Stimulated activated CD4-positive, alpha-beta T cell treated with anti-CD3 and anti-CD28 coated beads, Interleukin-2, amount 100 ng/mL, for 24 hours (primary cell): ENCODE data around the gene CLVS2.

Source experiments
- DNase-seq, 2 donors: peaks; one replicate each; pipeline ENCODE4 v3.0.0-alpha.2; 2020

CLVS2 gene, protein sequence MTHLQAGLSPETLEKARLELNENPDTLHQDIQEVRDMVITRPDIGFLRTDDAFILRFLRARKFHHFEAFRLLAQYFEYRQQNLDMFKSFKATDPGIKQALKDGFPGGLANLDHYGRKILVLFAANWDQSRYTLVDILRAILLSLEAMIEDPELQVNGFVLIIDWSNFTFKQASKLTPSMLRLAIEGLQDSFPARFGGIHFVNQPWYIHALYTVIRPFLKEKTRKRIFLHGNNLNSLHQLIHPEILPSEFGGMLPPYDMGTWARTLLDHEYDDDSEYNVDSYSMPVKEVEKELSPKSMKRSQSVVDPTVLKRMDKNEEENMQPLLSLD

DNA sequence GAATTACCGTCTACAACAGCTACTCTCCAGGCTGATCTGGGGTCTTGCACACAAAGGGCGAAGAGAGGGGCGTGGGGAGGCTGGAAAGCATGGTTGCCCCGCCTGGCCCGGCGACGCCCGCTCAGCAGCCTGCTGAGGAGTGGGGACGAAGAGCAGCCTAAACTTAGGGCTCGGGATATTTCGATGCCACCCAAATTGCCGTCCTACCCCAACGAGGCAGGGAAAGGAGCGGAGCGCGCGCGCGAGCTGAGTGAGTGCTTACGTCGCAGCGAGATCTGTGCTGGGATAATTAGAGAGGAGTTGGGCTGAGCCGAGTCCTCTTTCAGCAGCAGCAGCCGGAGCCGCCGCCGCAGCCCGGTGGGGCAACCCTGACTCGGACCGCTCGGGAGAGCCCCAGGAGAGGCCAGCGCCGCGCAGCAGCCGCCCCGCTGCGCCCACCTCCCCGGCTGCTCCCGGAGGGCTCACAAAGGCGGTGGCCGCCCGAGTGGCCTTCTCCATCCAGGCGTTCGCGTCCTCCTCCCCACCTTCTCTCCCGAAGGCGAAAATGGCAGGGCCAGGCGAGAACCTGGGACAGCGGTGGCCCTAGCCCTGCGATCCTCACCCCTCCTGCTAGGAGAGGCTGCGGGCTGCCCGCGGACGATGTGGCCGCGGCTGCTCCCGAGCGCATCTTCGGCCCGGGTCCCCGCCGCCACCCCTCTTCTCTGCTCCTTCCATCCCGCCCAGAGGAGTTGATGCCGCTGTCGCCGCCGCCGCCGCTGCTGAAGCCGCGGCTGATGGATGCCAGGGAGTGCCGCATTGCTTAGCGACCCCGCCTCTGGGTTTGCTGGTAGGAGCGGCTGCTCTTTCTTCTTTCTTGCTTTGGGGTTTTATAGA, at the start of gene CLVS2:
TSS of gene CLVS2 (plus strand) at position 315 of the 873 bp plus-strand sequence. CDS start 1,543 bp downstream, outside the sequence.
- no peak for DNase-seq

DNA sequence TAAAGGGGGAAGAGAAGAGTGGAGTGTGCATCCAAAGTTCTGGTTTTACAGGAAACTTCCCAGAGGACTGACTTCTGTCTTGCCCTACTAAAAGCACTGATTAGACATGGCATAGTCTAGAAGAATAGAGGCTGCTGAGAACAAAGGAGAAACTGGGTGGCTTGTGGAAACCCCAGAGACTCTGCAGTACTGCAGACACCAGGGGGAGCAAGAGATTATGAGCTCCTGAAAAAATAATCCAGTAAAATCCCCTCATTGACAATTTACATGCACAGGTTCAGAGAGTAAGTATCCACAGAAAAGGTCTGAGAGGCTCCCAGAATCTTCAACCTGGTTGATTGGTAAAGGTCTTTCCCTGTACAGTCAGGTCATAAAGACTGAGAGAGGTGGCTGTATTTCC, 48.7 kb upstream of the CLVS2 start:
- no peak for DNase-seq

DNA sequence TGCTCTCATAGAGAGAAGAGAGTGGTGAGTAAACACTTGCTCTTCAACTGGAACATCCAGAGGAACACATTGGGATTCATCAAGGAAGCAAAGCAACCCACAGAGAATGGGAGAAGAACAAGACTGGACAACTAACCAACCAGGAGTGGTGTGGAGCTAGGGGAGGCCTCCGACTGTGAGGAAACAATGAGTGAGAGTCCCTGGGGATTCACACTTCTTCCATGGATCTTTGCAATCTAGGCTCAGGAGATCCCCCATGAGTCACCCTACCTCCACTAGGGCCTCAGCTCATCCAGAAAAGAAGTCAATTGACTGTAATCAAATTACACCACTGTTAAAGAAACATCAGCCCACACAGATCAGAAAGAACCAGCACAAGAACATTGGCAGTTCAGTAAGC, 42.3 kb upstream of the CLVS2 start:
- DNase-seq: no peak

DNA sequence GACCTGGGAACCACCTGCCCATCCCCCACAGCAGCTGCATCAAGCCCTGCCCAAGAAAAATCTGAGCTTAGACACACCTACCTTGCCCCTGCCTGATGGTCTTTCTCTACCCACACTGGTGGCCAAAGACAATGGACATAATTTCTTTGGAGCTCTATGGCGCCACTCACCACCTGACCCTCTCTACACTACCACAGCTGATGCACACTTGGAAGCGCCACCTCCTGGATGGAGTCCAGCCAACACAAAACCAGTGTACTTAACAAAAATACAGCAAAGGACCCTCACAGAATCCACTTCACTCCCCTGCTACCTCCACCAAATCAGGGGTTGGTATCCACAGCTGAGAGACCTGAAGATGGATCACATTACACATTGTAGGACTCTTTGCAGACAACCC, 39.7 kb upstream of the CLVS2 start:
- DNase-seq: no peak

DNA sequence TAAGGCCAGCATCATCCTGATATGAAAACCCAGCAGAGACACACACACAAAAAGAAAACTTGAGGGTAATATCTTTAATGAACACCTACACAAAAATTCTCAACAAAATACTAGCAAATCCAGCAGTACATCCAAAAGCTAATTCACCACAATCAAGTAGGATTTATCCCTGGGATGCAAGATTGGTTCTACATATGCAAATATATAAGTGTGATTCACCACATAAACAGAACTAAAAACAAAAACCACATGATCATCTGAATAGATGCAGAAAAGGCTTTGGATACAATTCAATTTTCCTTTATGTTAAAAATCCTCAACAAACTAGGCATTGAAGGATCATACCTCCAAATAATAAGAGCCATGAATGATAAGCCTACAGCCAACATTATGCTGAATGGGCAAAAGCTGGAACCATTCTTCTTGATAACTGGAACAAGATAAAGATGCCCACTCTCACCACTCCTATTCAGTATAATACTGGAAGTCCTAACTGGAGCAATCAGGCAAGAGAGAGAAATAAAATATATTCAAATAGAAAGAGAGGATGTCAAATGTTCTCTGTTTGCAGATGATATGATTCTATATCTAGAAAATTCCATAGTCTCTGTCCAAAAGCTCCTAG, 33.9 kb upstream of the CLVS2 start:
- no peak for DNase-seq

DNA sequence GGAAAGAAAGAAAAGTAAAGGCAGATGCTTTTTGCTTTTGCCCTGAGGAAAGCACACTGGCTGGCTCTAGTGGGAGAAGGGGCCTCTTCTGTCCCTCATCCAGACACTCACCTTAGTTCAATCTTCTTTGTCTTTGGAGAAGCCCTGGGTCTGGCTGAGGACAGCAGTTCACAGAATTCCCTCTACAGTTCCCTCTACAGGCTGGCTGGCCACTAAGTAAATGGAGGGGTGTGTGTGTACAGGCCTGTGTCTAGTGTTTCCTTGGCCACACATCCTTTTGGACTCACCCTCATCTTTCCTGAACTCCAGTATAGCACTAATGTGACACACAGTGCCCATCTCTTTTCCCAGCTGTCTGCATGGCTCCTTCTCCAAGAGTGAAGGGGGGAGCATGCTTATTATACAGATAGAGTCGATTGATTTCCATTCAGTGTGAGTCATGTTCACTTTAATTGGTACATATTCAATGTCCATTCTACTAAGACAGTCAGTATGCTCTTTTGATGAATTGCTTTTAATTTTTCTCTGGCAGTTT, 26.0 kb upstream of the CLVS2 start:
- DNase-seq: no peak

DNA sequence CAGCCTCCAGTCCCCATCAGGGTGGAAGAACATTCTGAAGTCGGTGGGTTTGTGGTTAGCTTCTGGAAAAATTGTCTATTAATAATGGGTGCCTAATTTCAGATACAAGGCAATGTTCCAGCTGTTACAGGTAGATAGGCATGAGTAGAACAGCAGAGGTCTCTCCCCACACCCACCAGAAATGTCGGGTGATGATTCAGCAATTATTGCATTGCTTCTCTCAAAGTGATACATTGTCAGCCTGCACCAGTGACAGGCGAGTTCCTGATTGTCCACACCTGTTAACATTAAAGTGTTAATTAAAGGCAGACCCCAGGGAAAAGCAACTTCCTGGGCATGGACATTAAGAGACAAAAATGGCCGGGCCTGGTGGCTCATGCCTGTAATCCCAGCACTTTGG, 18.9 kb upstream of the CLVS2 start:
- DNase-seq: no peak

DNA sequence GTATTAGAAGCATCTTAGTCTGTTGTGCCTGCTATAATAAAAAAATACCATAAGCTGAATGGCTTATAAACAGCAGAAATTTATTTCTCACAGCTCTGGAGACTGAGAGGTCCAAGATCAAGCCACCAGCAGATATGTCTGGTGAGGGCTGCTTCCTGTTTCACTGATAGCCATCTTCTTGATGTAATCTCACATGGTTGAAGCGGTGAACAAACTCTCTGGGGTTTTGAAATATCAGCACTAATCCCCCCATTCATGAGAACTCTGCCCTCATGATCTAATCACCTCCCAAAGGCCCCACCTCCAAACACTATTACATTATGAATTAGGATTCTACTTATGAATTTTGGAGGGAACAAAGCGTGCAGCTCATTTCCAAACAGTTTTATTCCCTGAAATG, 11.6 kb upstream of the CLVS2 start:
- DNase-seq: no peak

DNA sequence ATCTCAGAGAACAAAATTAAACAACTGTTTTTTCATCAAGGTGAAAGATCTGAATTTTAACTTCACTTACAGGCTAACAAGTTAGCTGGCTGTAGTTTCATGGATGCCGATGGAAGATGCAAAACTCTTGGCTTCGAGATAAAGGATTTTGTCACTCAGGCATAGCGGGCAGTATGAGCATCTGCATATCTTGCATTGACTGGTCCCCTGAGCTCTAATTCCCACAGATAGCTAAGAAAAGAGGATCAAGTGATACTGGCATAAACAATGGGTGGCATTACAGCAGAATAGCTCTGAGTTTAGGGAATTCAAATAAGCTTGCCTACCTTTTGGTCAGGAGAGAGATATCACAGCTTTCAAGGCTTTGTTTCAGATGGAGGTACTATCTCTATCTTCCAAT, 1.8 kb upstream of the CLVS2 start:
- no peak for DNase-seq

DNA sequence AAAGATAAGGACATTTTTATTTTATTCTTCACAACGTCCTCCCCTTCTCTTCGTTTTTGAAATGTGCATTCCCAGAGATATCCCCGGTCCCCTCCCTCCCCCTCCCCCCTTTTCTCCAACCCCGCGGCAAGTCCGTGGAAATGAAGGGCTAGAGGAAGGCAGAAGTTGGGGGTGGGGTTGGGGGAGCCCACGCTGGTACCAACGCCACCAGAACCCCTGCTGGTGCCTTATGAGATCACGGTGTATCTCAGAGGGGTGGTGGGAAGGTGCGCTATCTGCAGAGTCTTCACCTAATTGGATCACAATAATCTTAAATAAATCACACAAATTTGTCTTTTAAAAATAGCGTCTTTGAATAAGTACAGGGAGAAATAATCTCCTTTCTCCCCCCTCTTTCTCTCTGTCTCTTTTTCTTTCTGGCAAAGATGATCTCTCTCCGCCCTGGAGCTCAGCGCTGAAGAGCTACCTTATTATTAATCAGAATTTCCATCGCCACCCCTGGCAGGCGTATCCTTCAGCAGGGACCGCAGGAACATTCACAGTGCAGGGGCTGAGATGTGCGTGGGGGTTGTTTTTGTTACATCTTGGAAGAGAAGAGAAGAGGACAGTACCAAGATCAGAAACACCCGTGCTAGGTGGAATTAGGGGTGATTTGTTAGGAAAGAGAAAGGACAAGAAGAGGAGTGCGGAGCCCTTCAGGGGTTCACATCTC, 915 bp downstream of the CLVS2 start:
- no peak for DNase-seq

DNA sequence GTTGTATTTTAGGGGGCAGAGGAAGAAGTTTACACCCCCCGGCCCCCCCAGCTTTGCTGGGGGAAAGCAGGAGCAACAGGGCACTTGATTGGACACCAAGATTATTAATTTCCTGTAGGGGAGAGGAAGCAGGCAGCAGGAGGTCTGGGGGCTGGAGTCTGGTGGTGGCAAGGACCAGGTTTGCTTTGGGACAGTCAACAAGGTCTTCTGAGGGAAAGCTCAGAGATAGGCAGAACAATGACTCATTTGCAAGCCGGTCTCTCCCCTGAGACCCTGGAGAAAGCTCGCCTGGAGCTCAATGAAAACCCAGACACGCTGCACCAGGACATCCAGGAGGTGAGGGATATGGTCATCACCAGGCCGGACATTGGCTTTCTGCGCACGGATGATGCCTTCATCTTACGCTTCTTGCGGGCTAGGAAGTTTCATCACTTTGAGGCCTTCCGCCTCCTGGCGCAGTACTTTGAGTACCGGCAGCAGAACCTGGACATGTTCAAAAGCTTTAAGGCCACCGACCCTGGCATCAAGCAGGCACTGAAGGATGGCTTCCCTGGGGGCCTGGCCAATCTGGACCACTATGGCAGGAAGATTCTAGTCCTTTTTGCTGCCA, 1.6 kb downstream of the CLVS2 start:
- DNase-seq: no peak

DNA sequence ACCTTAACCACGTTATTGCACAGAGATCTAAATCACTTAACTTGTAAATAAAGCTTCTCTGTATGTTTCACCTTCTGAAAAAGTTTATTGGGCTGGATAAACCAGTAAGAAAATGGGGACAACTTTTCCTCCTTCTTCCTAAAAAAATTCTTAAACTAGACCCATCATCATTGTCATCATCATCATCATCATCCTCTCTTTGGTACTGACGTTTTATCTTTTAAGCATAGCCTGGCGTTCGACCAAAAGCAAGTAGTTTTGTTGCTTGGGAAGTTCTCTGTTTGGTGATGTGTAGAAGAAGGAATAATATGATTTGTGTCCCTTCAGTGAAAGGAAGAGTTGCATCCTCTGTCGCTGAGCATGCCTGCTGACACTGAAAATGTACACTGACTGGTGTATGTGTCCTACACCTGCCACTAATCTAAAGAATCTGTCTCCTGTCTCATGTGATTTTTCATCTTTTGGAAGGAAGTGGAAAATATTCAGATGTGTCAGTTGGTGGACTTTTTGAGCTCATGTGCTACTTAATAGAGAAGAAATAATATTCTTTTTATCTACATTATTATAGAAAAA, 2.5 kb downstream of the CLVS2 start:
- no peak for DNase-seq

DNA sequence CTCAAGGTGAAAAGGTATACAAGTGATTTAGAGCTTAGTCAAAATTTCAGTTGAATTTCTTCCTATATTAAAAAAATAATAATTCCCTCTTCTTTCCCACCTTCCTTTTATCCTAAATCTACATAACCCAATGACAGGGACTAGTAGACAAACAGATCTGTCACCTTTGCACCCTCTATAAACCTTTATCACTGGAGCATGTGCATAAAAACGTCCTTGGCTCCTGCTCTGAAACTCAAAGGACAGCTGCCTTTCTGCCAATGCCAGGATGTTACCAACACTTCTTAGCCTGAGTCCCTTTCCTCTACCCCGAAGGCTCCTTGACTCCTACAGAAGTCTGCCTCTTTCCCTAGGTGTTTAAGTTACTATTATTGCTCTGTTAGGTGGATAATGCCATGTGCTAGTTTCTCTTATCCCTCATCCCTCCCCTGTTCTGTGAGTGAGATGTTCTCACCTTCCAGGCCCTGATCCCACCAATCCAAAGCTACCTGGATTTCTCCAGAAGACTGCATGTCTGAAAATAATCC, 4.3 kb downstream of the CLVS2 start:
- DNase-seq: no peak

DNA sequence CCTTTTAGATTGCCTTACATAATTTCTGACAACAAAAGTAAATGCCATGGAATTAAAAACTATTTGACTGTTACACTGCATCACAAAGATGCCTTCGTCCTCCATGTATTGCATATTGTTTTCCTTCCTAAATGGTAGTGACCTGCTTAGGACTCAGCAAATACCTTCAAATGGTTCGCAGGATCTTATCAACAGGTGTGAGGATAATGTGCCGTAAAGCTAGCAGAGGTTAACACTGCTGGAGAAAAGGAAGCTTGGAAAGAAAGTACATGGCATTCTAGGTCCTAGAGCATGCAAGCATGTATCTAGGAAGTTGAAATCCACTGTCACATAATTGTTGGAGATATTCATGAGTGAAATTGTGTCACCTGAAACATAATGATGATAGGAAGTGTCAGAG, 5.5 kb downstream of the CLVS2 start:
- no peak for DNase-seq

DNA sequence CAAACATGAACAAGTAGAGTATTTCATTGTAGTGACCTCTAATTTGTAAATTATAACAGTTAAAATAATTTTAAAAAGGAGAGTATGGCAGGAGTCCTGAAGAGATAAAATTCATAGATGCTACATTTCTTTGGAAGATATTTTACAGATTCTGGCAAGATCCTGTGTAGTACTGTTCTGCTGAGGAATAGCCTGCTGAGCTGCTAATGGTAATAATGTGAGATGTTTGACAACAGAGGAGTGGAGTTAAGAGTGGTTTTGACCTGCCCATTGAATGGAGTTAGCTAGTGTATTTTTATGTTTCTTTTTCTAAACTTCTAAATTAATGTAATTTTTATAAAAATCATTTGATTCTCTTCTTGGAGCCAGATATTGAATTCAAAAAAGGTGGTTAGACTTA, 11.8 kb downstream of the CLVS2 start:
- no peak for DNase-seq

DNA sequence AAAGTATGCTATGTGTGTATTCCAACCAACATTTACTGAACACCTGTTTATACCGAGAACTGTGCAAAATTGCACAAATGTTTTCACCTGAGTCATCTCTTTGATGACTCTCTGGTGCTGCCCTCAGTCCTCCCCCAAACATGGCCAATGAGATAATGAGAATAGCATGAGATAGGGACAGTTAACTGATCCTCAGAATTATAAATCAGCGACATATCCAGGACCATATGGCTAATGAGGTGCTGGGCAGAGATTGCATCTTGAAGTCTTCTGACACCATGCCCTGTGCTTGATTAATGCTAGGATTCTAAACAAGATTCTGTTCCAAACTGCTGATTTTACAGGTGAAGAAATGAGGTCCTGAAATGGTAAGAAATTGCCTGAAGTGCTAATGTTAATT, 13.0 kb downstream of the CLVS2 start:
- DNase-seq: no peak

DNA sequence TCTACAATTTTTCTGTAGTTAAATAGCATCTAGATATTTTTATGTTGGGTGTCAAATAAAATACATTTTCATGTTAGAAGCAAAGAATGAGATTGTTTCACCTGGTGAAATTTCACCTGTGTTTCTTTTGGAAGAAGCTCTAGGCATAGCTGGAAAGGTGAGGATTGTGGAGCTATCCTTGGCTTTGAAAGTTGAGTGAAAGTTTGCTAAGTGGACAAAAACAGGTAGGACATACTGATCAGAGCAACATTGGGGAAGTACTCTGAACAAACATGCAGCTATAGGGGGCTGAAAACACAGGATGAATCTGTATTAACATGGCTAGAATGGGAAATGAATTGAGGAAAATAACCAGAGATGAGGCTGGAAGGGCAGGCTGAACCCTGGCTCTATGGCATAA, 18.8 kb downstream of the CLVS2 start:
- DNase-seq: no peak

DNA sequence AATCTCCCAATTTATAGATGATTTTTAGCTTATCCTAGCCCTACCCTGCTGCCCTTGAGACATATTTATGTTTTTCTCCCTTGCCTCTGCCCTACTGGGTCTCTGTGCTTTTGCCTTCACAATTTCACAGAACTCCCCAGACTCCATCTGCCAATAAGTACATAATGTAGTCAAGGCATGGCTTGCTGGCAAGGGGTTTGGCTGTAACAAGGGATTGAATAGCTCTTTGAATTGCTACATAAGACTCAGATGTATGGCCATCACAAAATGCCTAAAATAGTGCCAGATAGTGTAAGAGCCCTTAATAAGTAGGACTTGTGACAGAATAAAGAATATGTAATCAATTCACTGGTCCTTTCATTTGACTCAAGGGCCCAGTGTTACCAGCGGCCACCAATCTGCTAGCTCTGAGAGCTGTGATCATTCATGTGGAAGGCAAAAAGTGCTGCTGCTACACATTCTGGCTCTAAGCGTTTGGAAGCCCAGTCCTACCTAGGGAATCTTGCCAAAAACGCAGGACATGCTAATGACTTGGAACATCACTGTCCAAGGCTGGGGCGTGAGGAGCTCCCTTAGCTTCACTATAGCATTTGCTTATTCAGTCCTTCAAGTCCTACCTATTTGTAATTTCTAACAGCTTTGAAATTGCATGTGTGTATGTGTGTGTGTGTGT, 20.5 kb downstream of the CLVS2 start:
- no peak for DNase-seq

DNA sequence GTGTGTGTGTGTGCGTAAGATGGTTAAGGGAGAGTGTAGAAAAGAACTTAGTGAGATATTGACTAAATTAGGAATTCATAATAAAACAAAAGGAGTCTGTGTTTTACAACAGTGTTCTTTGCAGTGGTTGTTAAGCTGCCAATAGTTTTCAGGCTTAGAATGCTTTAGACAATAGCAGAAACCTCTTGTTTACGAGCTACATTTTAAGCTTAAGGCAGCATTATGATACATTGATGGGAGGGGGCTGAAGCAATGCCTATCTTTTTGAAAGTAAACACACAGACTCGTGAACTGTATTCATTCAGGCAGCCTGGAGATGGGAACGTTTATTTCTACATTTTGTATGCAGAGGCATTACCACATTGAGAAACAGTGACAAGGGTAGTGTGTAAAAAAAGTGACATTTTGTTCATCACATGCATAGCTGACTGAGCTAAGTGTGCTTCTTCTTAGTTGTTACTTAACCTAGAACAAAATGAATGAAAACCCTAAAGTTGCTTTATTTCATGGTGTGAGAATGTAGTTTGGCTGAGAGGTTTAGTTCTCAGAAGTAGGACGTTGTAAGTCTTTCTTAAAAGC, 21.2 kb downstream of the CLVS2 start:
- DNase-seq: no peak

DNA sequence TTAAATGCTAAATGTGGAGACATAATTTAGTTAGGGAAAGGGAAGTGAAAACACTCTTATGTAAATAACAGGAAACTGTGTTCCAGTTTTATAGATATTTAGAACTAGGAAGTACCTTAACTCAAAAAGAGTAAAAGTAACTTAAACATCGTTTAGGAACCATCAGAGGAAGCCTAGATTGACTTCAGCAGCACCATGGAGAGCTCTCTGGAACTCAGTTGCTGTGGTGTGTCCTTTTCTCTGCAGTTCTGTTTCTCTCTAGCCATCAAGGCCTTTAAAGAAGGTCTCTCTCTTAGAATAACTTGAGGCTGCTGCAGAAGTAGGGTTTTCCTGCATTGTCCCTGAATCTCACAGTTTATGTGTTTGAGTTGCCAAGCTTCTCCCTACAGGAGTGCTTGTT, 26.9 kb downstream of the CLVS2 start:
- no peak for DNase-seq

DNA sequence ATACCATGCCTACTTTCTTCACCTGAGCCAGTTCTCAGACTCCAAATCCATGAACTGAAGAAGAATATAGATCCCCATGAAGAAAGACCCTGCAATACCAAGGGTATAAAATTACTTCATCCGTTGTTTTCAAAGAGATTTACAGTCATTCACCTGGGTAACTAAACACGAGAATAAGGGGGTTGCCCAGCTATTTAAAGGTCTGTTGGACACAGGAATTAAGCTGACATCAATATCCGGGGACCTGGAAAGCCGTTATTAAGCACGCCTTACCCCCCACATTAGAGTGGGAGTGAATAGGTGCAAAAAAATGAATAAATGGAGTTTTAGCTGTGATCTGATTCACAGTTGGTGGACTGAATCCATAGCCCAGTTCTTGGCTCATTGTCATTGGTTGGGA, 28.9 kb downstream of the CLVS2 start:
- no peak for DNase-seq
